ENCODE data around the gene HOMER1. TPM values are rescaled to one million over a fixed set of nuclear protein-coding genes. Genes with fewer than 3 reads are reported as not detected.

The HOMER1 gene
- polyA plus RNA-seq, 1 donor from 2014 or later, result 30.6 TPM

- Histone ChIP-seq H3K27ac (ENCODE audit: low read length) (no peak overlapping the region), H3F3A (ENCODE audit: insufficient read depth, low read length, poor library complexity, severe bottlenecking) (no peaks in the 10 kb centered on the region), H3K4me2 (ENCODE audit: low read length) (no peak overlapping the region), H3K4me3 (ENCODE audit: low read length) (no peak overlapping the region), H3K27me3 (ENCODE audit: insufficient read depth, low read depth, low read length) (no peaks in the 10 kb centered on the region), H3K79me2 (replicated peaks; ENCODE audit: insufficient read depth, low read length) (no peaks in the 10 kb centered on the region), H3K9me3 (ENCODE audit: low read length) (no peaks in the 10 kb centered on the region), H3K9ac (ENCODE audit: low read length) (no peak overlapping the region), H3K9me2 (ENCODE audit: insufficient read depth, low read length) (no peaks in the 10 kb centered on the region), H2AFZ (ENCODE audit: low read depth, low read length) (no peak overlapping the region), H3K36me3 (ENCODE audit: insufficient read depth, low read length) (no peaks in the 10 kb centered on the region), H4K20me1 (ENCODE audit: insufficient read depth) (no peaks in the 10 kb centered on the region)
- TF ChIP-seq REST (IDR thresholded peaks at IDR 0.05; ENCODE audit: borderline replicate concordance), result no peak
- TF ChIP-seq SMC3 (conservative IDR thresholded peaks at IDR 0.05; ENCODE audit: poor library complexity), result no peak
Measured at GRCh38 chr5:79416499-79416898, 97.4 kb downstream of the HOMER1 start.

- TF ChIP-seq REST (IDR thresholded peaks at IDR 0.05; ENCODE audit: borderline replicate concordance) (no peak), POLR2AphosphoS5 (IDR thresholded peaks at IDR 0.05) (no peak), CTCF (IDR thresholded peaks at IDR 0.05; ENCODE audit: poor library complexity, severe bottlenecking) (no peak), RAD21 (conservative IDR thresholded peaks at IDR 0.05) (no peak), TAF1 (IDR thresholded peaks at IDR 0.05; ENCODE audit: low read depth) (no peak), MXI1 (conservative IDR thresholded peaks at IDR 0.05; ENCODE audit: poor library complexity, severe bottlenecking) (no peak), EP300 (conservative IDR thresholded peaks at IDR 0.05; ENCODE audit: poor library complexity, severe bottlenecking) (no peak), SMC3 (conservative IDR thresholded peaks at IDR 0.05; ENCODE audit: poor library complexity) (no peak), EZH2 (IDR thresholded peaks at IDR 0.05; ENCODE audit: borderline replicate concordance, insufficient read depth, low read length, poor library complexity, severe bottlenecking) (no peak)
- H4K20me1 ChIP-seq (ENCODE audit: insufficient read depth), result no peaks in the 10 kb centered on the region
- no peak overlapping the region for H3K27ac ChIP-seq (ENCODE audit: low read length)
- no peaks in the 10 kb centered on the region for H3K9me2 ChIP-seq (ENCODE audit: insufficient read depth, low read length)
- no peaks in the 10 kb centered on the region for H3K36me3 ChIP-seq (ENCODE audit: insufficient read depth, low read length)
- H3F3A ChIP-seq (ENCODE audit: insufficient read depth, low read length, poor library complexity, severe bottlenecking), result no peaks in the 10 kb centered on the region
- H3K4me2 ChIP-seq (ENCODE audit: low read length), result no peak overlapping the region
- H2AFZ ChIP-seq (ENCODE audit: low read depth, low read length), result no peak overlapping the region
- peaks cover under 1% of the 10 kb centered on the region for H3K9me3 ChIP-seq (ENCODE audit: low read length)
- no peak overlapping the region for H3K9ac ChIP-seq (ENCODE audit: low read length)
- H3K79me2 ChIP-seq (replicated peaks; ENCODE audit: insufficient read depth, low read length), result no peaks in the 10 kb centered on the region
- H3K4me3 ChIP-seq (ENCODE audit: low read length), result no peak overlapping the region
- H3K27me3 ChIP-seq (ENCODE audit: insufficient read depth, low read depth, low read length), result no peaks in the 10 kb centered on the region
Measured at GRCh38 chr5:79413112-79413511, 100.8 kb downstream of the HOMER1 start.

Measured in neural cell (in vitro differentiated cells).